ENCODE measurements around the gene TUNAR. TPM values are rescaled to one million over a fixed set of nuclear protein-coding genes. Genes with fewer than 3 reads are reported as not detected.

The TUNAR gene
- total RNA-seq, 2 donors from 2014 or later, result not detected

DNA sequence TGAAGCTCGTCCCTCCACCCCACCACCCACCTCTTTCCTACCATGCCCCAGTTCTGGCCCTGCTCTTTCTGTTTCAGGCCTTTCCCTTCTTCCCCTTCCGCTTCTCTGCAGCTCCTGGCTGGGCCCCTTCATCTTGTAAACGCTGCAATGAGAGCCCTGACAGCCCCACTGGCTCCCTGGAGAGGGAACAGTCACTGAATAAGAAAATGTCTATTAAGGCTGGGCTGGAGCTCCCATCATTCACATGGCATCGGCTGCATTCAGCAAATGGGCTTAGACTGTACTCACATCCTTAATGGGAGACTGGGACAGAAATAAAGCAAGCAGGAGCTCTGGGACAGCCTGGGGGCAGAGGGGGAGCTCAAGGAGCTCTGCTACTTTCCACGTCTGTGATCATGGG lies 45.2 kb upstream of the TUNAR start:
- no peak overlapping the region for H3K4me3 ChIP-seq
- DNase-seq (ENCODE audit: low spot score), result peak; percentile 30
- H3K27me3 ChIP-seq, result no peaks in the 10 kb centered on the region

DNA sequence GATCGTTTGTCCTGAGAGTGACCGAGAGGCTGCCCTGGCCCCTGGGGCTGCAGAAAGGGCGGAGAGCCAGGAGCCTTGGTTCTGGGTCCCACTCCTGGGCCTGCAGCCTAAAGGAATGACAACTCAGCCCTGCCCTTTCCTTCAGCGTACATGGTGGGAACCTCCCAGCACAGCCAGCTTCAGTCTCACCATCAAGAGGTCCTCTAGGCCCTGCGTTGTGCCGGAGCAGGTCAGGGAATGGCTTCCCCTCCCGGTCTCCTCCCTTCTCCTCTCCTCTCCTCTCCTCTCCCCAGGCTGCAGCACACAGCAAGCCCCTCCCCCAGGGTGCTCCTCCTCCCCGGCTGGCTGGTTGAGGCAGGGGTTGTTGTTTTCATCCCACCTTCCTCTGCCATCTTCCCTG lies 44.6 kb upstream of the TUNAR start:
- H3K4me1 ChIP-seq, result no peaks in the 10 kb centered on the region
- no peak overlapping the region for H3K4me3 ChIP-seq
- no peaks in the 10 kb centered on the region for H3K36me3 ChIP-seq
- TF ChIP-seq, protein P1, sequence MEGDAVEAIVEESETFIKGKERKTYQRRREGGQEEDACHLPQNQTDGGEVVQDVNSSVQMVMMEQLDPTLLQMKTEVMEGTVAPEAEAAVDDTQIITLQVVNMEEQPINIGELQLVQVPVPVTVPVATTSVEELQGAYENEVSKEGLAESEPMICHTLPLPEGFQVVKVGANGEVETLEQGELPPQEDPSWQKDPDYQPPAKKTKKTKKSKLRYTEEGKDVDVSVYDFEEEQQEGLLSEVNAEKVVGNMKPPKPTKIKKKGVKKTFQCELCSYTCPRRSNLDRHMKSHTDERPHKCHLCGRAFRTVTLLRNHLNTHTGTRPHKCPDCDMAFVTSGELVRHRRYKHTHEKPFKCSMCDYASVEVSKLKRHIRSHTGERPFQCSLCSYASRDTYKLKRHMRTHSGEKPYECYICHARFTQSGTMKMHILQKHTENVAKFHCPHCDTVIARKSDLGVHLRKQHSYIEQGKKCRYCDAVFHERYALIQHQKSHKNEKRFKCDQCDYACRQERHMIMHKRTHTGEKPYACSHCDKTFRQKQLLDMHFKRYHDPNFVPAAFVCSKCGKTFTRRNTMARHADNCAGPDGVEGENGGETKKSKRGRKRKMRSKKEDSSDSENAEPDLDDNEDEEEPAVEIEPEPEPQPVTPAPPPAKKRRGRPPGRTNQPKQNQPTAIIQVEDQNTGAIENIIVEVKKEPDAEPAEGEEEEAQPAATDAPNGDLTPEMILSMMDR (IDR thresholded peaks at IDR 0.05), result no peak
- no peaks in the 10 kb centered on the region for H3K9me3 ChIP-seq
- no peaks in the 10 kb centered on the region for H3K27me3 ChIP-seq
- H3K27ac ChIP-seq, result no peak overlapping the region
- DNase-seq (ENCODE audit: low spot score), result peak; percentile 18

More for the DNA sequence above, 45.2 kb upstream of the TUNAR start:
- no peaks in the 10 kb centered on the region for H3K4me1 ChIP-seq
- H3K36me3 ChIP-seq, result no peaks in the 10 kb centered on the region
- no peaks in the 10 kb centered on the region for H3K9me3 ChIP-seq
- no peak overlapping the region for H3K27ac ChIP-seq
- TF ChIP-seq, protein P1 (IDR thresholded peaks at IDR 0.05), result no peak

DNA sequence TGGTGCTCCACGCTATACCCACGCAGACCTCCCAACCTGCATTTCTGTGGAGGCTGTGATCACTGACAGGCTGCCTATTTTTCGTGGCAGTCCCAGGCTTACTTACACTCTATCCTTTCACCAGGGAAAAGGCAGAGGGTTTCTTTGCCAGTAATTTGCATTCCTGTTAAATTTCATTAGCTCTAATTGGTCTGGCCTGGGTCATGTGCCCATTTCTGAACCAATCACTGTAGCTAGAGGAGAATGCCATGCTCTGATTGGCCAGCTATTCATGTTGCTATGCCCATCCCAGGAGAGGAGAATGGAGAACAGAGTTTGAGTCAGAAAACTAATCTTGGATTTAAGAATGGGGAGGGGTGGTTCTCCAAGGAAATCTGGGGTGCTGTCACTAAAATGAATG lies 43.2 kb upstream of the TUNAR start:
- TF ChIP-seq, protein P1 (IDR thresholded peaks at IDR 0.05), result no peak
- no peaks in the 10 kb centered on the region for H3K27me3 ChIP-seq

DNA sequence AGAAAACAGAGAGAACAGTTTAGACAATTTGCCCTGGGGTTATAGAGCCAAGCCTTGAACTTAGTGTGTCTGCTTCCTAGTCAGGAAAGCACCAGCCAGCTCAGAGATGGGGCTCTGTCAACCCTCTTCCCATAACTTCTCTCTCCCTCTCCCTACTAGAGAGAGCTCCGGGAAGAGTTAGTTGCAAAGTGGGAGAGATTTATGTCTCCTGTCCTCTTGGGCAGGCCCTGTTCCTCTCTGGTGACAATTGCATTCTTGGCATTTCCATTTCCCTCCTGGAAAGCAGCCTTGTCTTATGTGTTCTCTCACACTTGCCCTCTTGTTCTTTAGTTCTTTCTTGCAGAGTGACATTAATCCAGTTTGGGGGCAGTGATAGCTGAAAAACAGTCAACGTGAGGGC lies 42.1 kb upstream of the TUNAR start:
- Histone ChIP-seq H3K4me3 (no peak overlapping the region), H3K9me3 (no peaks in the 10 kb centered on the region), H3K36me3 (no peaks in the 10 kb centered on the region), H3K27me3 (no peaks in the 10 kb centered on the region), H3K4me1 (no peaks in the 10 kb centered on the region), H3K27ac (no peak overlapping the region)
- TF ChIP-seq, protein P1 (IDR thresholded peaks at IDR 0.05), result no peak
- DNase-seq (ENCODE audit: low spot score), result peak; percentile 21

More for the DNA sequence above, 43.2 kb upstream of the TUNAR start:
- H3K9me3 ChIP-seq, result no peaks in the 10 kb centered on the region
- H3K36me3 ChIP-seq, result no peaks in the 10 kb centered on the region
- H3K4me3 ChIP-seq, result no peak overlapping the region
- peak; percentile 28 for DNase-seq (ENCODE audit: low spot score)
- no peaks in the 10 kb centered on the region for H3K4me1 ChIP-seq
- no peak overlapping the region for H3K27ac ChIP-seq

DNA sequence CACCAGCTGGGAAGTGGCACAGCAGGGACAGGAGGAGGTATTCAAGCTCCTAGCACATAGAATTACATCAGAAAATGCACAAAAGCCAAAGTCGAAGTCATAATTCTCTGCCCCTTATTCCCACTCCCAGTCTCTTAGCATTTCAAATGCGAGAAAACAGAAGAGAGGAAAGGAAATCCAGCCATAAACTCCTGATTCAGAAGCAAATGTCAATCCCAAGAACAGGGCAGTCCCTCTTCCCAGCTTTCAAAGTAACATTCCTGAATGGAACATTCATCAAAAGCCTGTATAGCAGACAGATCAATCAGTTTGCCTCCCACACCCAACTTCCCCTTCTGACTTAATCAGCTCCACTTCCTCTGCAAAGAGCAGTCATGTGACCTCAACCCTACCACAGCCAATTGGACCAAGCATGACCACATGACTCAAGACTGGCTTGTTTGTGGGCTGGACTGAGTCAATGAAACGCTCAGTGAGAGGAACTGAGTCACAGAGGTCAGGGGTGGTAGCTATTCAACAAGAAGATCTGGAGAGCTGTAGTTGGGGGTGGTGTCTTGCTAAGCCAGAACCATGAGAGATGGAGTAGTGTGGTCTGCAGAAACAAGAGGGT lies 41.4 kb upstream of the TUNAR start:
- Histone ChIP-seq H3K27ac (no peak overlapping the region), H3K4me1 (no peaks in the 10 kb centered on the region), H3K9me3 (no peaks in the 10 kb centered on the region), H3K4me3 (no peak overlapping the region), H3K27me3 (no peaks in the 10 kb centered on the region), H3K36me3 (no peaks in the 10 kb centered on the region)
- no peak for DNase-seq (ENCODE audit: low spot score)
- TF ChIP-seq, protein P1 (IDR thresholded peaks at IDR 0.05), result no peak

DNA sequence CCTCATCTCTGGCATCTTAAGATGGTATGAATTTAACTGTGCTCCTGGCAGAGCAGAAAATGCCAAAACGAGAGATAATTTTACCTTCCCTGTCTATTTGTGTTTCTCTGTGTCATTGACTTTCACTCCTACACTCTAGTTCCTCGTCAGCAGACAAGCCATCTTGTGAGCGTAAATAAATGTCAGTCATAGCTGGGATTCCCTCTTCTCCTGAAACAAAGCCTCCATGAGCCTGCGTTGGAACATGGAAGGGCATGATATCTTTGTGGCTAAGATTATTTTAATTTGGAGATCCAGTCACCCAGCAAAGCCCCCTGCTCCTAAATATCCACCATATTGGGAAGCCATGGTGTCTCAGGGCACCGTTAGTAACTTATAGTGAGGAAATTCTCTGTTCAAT lies 37.8 kb upstream of the TUNAR start:
- TF ChIP-seq, protein P1 (IDR thresholded peaks at IDR 0.05), result no peak
- DNase-seq (ENCODE audit: low spot score), result peak; percentile 7
- no peaks in the 10 kb centered on the region for H3K36me3 ChIP-seq

More for the DNA sequence above, 37.8 kb upstream of the TUNAR start:
- no peaks in the 10 kb centered on the region for H3K27me3 ChIP-seq
- H3K27ac ChIP-seq, result no peak overlapping the region
- no peaks in the 10 kb centered on the region for H3K4me1 ChIP-seq
- no peak overlapping the region for H3K4me3 ChIP-seq
- no peaks in the 10 kb centered on the region for H3K9me3 ChIP-seq

All from right atrium auricular region (tissue), 2 donors.